OCI-LY7 (cell line): ENCODE data around the gene SGMS2.

ENCODE experiments used
- EZH2phosphoT487 ChIP-seq: fragments of 200-600 bp; sonication (generic); IDR thresholded peaks from 2 replicates; pipeline ENCODE4 v1.6.1; 2018; ENCODE audit warnings: low read depth, borderline replicate concordance, mild to moderate bottlenecking, mixed run types, antibody characterized with exemption, low read length, moderate library complexity, mixed read lengths
- TF ChIP-seq, protein P1 (sequence below): fragments of 200-600 bp; sonication (generic); conservative IDR thresholded peaks from 2 replicates; pipeline ENCODE4 v1.5.1; 2014; ENCODE audit warnings: mild to moderate bottlenecking, antibody characterized with exemption, low read length, moderate library complexity, mixed read lengths

GRCh38 chr4:107870916-107871786 lies 46.4 kb downstream of the SGMS2 start:
- no peak for TF ChIP-seq EZH2phosphoT487
- TF ChIP-seq, protein P1, sequence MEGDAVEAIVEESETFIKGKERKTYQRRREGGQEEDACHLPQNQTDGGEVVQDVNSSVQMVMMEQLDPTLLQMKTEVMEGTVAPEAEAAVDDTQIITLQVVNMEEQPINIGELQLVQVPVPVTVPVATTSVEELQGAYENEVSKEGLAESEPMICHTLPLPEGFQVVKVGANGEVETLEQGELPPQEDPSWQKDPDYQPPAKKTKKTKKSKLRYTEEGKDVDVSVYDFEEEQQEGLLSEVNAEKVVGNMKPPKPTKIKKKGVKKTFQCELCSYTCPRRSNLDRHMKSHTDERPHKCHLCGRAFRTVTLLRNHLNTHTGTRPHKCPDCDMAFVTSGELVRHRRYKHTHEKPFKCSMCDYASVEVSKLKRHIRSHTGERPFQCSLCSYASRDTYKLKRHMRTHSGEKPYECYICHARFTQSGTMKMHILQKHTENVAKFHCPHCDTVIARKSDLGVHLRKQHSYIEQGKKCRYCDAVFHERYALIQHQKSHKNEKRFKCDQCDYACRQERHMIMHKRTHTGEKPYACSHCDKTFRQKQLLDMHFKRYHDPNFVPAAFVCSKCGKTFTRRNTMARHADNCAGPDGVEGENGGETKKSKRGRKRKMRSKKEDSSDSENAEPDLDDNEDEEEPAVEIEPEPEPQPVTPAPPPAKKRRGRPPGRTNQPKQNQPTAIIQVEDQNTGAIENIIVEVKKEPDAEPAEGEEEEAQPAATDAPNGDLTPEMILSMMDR, result no peak
